Measurements from ENCODE around the gene PIK3R4.

The PIK3R4 gene

DNA sequence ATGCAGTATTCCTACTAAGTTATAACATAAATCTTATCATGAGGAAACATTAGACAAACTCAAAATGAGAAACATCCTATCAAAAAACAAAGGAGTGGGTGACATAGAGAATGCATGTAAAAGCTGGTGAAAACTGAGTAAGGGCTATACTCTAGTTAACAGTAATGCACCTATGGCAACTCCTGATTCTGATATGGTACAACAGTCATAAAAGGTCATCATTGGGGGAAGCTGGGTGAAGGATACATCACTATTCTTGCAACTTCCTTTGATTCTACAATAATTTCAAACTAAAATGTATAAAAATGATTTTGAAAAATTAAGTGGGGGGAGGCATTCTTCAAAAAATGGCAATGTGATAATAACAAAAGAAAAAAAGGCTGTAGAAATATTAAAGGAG lies 6.8 kb downstream of the PIK3R4 start:
- TF ChIP-seq, protein P1, sequence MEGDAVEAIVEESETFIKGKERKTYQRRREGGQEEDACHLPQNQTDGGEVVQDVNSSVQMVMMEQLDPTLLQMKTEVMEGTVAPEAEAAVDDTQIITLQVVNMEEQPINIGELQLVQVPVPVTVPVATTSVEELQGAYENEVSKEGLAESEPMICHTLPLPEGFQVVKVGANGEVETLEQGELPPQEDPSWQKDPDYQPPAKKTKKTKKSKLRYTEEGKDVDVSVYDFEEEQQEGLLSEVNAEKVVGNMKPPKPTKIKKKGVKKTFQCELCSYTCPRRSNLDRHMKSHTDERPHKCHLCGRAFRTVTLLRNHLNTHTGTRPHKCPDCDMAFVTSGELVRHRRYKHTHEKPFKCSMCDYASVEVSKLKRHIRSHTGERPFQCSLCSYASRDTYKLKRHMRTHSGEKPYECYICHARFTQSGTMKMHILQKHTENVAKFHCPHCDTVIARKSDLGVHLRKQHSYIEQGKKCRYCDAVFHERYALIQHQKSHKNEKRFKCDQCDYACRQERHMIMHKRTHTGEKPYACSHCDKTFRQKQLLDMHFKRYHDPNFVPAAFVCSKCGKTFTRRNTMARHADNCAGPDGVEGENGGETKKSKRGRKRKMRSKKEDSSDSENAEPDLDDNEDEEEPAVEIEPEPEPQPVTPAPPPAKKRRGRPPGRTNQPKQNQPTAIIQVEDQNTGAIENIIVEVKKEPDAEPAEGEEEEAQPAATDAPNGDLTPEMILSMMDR (IDR thresholded peaks at IDR 0.05): no peak

DNA sequence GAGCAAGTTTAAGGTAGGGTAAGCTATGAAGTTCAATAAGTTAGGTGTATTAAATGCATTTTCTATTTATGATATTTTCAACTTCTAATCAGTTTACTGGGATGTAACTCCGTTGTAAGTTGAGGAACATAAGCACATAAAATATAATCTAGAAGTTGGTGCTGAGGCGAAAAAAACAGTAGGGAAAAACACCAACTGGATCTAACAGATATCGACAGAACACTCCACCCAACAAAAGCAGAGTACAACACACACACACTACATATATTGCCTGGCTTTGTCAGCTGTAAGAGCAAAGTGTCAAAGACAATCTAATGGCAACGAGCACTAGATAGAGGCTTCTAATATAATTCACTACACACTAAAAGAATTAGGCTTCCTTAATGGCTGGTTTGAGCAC lies 8.4 kb downstream of the PIK3R4 start:
- TF ChIP-seq, protein P1 (IDR thresholded peaks at IDR 0.05): no peak

DNA sequence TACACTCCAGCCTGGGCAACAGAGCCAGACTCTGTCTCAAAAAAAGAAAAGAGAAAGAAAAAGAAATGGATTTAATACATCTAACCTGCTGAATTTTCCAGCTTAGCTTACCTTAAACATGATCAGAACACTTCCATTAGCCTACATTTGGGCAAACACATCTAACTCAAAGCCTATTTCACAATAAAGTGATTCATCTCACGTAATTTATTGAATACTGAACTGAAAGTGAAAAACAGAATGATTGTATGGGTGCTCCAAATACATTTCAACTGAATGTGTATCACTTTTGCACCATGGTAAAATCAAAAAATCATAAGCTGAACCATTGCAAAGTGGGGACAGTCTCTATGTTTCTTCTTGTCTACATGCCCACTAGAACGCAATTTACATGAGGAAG lies 9.0 kb downstream of the PIK3R4 start:
- TF ChIP-seq, protein P1 (IDR thresholded peaks at IDR 0.05): no peak

DNA sequence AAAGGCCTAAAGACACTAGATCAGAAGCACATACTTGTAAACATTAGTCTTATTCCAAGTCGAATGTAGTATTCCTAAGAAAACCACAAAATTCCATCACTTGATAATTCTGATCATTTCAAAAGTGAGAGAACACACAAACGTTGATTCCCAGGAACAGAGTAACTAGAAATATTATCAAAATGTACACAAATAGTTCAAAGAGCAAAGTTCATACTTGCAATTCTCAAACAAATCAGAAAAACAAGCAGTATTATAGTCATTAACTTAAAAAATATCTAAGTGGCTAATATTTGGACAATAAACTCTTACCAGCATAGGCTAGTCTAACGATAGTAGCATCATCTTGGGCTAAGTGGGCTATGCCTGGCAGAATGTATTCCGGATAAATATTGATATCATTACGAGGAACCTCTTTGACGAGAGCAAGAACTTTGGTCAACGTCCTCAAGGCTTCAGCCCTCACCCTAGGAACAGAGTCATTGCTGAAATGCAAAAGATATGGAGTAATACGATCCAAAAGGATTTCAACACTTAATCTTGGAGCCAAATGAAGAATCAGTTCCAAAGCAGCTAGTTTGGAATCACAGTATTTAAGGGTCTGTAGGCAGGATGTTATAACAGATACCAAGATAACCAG lies 13.3 kb downstream of the PIK3R4 start:
- TF ChIP-seq, protein P1 (IDR thresholded peaks at IDR 0.05): no peak

DNA sequence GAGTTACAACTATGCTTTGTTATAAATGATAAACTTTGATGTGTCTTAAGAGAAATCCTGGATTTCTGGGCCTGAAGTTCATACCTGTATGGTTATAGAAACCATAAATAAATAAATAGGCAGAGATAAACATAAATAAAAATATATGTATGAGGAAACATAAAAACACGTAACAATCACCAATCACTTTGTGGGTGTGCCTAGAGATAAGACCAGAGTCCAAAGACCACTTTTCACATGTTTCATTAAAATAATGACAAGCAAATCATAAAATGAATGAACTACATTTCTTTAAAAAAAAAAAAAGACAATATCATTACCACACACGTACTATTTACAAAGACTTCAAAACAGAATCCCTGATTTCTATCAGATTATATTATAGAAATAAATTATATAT lies 14.1 kb downstream of the PIK3R4 start:
- TF ChIP-seq, protein P1 (IDR thresholded peaks at IDR 0.05): no peak

DNA sequence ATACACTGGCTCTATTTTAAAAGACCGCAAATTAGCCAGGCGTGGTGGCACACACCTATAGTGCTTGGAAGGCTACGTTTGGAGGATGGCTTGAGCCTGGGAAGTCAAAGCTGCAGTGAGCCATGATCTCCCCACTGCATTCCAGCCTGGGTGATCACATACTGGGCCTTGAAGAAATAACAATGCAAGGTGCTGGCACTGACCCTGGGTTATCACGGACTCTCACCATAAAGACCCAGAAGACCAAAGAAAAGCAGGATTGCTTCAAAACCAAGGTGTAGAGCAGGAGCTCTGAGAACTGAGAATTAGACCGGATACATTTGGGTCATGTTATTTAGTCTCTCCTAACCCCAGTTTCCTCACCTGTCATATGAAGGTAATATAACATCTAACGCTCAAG lies 14.8 kb downstream of the PIK3R4 start:
- TF ChIP-seq, protein P1 (IDR thresholded peaks at IDR 0.05): no peak

DNA sequence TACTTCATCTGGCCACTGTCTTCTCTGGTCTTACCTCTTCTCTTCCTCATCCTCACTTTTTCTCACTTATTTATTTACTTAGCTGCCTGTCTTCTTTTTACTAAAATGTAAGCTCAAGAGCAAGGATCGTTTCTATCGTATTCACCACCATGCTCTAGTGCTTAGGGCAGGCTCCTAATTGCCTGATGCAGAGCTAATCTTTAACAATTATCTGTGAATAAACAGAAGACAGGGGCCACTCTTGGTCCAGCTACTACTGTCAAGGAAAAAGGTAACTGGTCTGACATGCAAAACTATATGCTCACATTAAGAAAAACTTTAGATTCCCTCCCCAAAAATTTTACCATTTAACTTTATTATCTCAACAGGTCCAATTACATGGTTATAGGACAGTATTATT lies 17.5 kb downstream of the PIK3R4 start:
- TF ChIP-seq, protein P1 (IDR thresholded peaks at IDR 0.05): no peak

DNA sequence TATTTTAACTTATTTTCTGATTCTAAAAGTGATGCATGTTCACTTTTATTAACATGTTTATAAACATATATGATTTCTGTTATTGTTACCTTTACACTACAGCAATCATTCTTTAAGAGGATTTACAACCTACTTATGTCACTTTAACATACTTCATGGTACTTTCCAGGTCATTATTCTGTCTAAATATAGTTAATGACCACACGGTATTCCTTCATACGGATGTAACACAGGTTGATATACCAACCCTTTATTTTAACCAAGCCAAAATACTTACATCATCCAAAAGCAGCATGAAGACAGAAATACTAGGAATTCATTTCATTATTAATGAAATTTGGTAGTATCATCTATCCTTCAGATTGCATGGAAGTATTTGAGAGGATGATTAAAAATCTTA lies 18.6 kb downstream of the PIK3R4 start:
- TF ChIP-seq, protein P1 (IDR thresholded peaks at IDR 0.05): no peak

Measured in LNCAP (cell line).